H1 (cell line): ENCODE results near the gene CD3D. TPM values are rescaled to one million over a fixed set of nuclear protein-coding genes. Genes with fewer than 3 reads are reported as not detected.

ENCODE experiments used
- CTCF ChIA-PET: fragments of 300-600 bp; sonication (Branson Sonifier 250); formaldehyde crosslinking; loops from one replicate; lab custom pipeline; 2021; ENCODE audit not compliant: partially characterized antibody; lab: Charles Lee
- POLR2A ChIA-PET: fragments of 300-600 bp; sonication (Branson Sonifier 250); formaldehyde crosslinking; loops from one replicate; lab custom pipeline; 2021; ENCODE audit warnings: inconsistent platforms; ENCODE audit not compliant: partially characterized antibody; lab: Charles Lee
- DNase-seq, 2 experiments: peaks; one replicate each; pipeline versions ENCODE4 v3.0.0 to v3.0.0-alpha.2; 2010 to 2022; ENCODE audit warnings: low spot score in 2 of 2, low read depth in 1 of 2, mixed read lengths in 1 of 2
- FAIRE-seq: peaks from 2 replicates; lab custom pipeline; 2011; peaks lifted over from hg19 to GRCh38; lab: Jason Lieb, UNC
- H2AFZ ChIP-seq: 2 replicates; pipeline ENCODE4 v1.8.1; 2012; ENCODE audit warnings: low read length, inconsistent platforms
- H2AK5ac ChIP-seq: 2 replicates; pipeline ENCODE4 v1.6.1; 2013; ENCODE audit warnings: low read depth, low read length
- H2BK120ac ChIP-seq: replicated peaks from 2 replicates; pipeline ENCODE3; 2013; ENCODE audit warnings: low read depth, low read length, inconsistent platforms
- H2BK12ac ChIP-seq: 2 replicates; pipeline ENCODE4 v1.6.1; 2013; ENCODE audit warnings: low read depth, low read length
- H2BK15ac ChIP-seq: 2 replicates; pipeline ENCODE4 v1.6.1; 2013; ENCODE audit warnings: low read length
- H2BK20ac ChIP-seq: 2 replicates; pipeline ENCODE4 v1.6.1; 2013; ENCODE audit warnings: low read length
- H2BK5ac ChIP-seq: 2 replicates; pipeline ENCODE4 v1.6.1; 2013; ENCODE audit warnings: low read depth, low read length
- H3K14ac ChIP-seq: 2 replicates; pipeline ENCODE4 v1.6.1; 2013; ENCODE audit warnings: inconsistent platforms; ENCODE audit not compliant: insufficient read length
- H3K18ac ChIP-seq: 2 replicates; pipeline ENCODE4 v1.6.1; 2013; ENCODE audit warnings: low read length; ENCODE audit errors: extremely low read depth
- H3K23ac ChIP-seq: 2 replicates; pipeline ENCODE4 v1.6.1; 2013; ENCODE audit warnings: inconsistent platforms; ENCODE audit not compliant: insufficient read length
- H3K23me2 ChIP-seq: 2 replicates; pipeline ENCODE4 v1.6.1; 2013; ENCODE audit warnings: low read depth, low read length
- H3K27ac ChIP-seq: 2 replicates; pipeline ENCODE4 v1.6.1; 2011; ENCODE audit warnings: low read depth, low read length, inconsistent platforms
- H3K27me3 ChIP-seq, 4 experiments: replicated peaks in 1 of 4; 1 replicate in 1 of 4; 2 replicates in 3 of 4; pipeline versions ENCODE4 v1.6.1 to v1.8.1; 2011 to 2013; ENCODE audit warnings: low read length in 3 of 4, mild to moderate bottlenecking in 3 of 4, inconsistent platforms in 2 of 4, mixed read lengths in 2 of 4, moderate library complexity in 1 of 4; ENCODE audit not compliant: control insufficient read depth in 3 of 4, insufficient read depth in 3 of 4; ENCODE audit errors: extremely low read depth in 1 of 4
- H3K36me3 ChIP-seq, 4 experiments: 2 replicates each; pipeline versions ENCODE4 v1.6.1 to v1.8.1; 2011 to 2013; ENCODE audit warnings: mild to moderate bottlenecking in 4 of 4, low read length in 3 of 4, moderate library complexity in 2 of 4, control low read depth in 1 of 4, inconsistent platforms in 1 of 4; ENCODE audit not compliant: insufficient read depth in 4 of 4, control insufficient read depth in 2 of 4
- H3K4ac ChIP-seq: replicated peaks from 2 replicates; pipeline ENCODE3; 2013; ENCODE audit warnings: low read length, low read depth, mixed read lengths, inconsistent platforms; ENCODE audit not compliant: insufficient read length
- H3K4me1 ChIP-seq, 4 experiments: replicated peaks in 1 of 4; 1 replicate in 1 of 4; 2 replicates in 3 of 4; pipeline versions ENCODE4 v1.6.1 to v1.8.1; 2011 to 2013; ENCODE audit warnings: low read length in 3 of 4, inconsistent platforms in 2 of 4, mixed read lengths in 1 of 4; ENCODE audit not compliant: insufficient read depth in 4 of 4, control insufficient read depth in 3 of 4
- H3K4me2 ChIP-seq, 2 experiments: 2 replicates each; pipeline versions ENCODE4 v1.6.1 to v1.8.1; 2011 to 2013; ENCODE audit warnings: low read depth in 2 of 2, low read length in 2 of 2, control low read depth in 1 of 2, inconsistent platforms in 1 of 2, mild to moderate bottlenecking in 1 of 2; ENCODE audit not compliant: insufficient read depth in 1 of 2
- H3K4me3 ChIP-seq, 4 experiments: fragments of 200-600, 300-600 bp in 1 of 4; sonication (generic), shearing (Covaris generic), sonication (Bioruptor Twin) in 1 of 4; 2 replicates each; pipeline versions ENCODE4 v1.5.1 to v1.8.1; 2011 to 2016; ENCODE audit warnings: low read length in 4 of 4, low read depth in 3 of 4, control low read depth in 2 of 4, inconsistent platforms in 2 of 4, mild to moderate bottlenecking in 2 of 4, mixed read lengths in 1 of 4, moderate library complexity in 1 of 4; ENCODE audit not compliant: insufficient read depth in 2 of 4; ENCODE audit errors: extremely low read depth in 1 of 4
- H3K56ac ChIP-seq: replicated peaks from 2 replicates; pipeline ENCODE3; 2013; ENCODE audit warnings: low read depth, mild to moderate bottlenecking, mixed read lengths, low read length, inconsistent platforms; ENCODE audit not compliant: insufficient read length
- H3K79me1 ChIP-seq: 2 replicates; pipeline ENCODE4 v1.6.1; 2013; ENCODE audit warnings: low read depth, low read length, control low read depth
- H3K79me2 ChIP-seq, 2 experiments: 2 replicates each; pipeline versions ENCODE4 v1.6.1 to v1.8.1; 2012 to 2013; ENCODE audit warnings: low read length in 2 of 2, mild to moderate bottlenecking in 2 of 2, inconsistent platforms in 1 of 2; ENCODE audit not compliant: insufficient read depth in 2 of 2, control insufficient read depth in 1 of 2
- H3K9ac ChIP-seq, 4 experiments: replicated peaks in 1 of 4; 1 replicate in 1 of 4; 2 replicates in 3 of 4; pipeline versions ENCODE4 v1.6.1 to v1.8.1; 2011 to 2013; ENCODE audit warnings: low read depth in 3 of 4, low read length in 3 of 4, control low read depth in 2 of 4, mild to moderate bottlenecking in 2 of 4, moderate library complexity in 2 of 4, inconsistent platforms in 1 of 4; ENCODE audit errors: extremely low read depth in 1 of 4
- H3K9me3 ChIP-seq, 2 experiments: 2 replicates each; pipeline versions ENCODE4 v1.6.1 to v1.8.1; 2012 to 2013; ENCODE audit warnings: mild to moderate bottlenecking in 2 of 2, moderate library complexity in 2 of 2, control low read depth in 1 of 2, inconsistent platforms in 1 of 2, low read depth in 1 of 2, low read length in 1 of 2, mixed read lengths in 1 of 2; ENCODE audit not compliant: insufficient read depth in 2 of 2
- H4K20me1 ChIP-seq, 2 experiments: replicated peaks in 1 of 2; 2 replicates each; pipeline versions ENCODE3 to v1.8.1; 2011 to 2013; ENCODE audit warnings: inconsistent platforms in 2 of 2, low read length in 2 of 2, mild to moderate bottlenecking in 1 of 2; ENCODE audit not compliant: insufficient read depth in 2 of 2, control insufficient read depth in 1 of 2
- H4K5ac ChIP-seq: 2 replicates; pipeline ENCODE4 v1.6.1; 2013; ENCODE audit warnings: low read length, low read depth, mixed read lengths, inconsistent platforms; ENCODE audit not compliant: insufficient read length
- H4K8ac ChIP-seq: 2 replicates; pipeline ENCODE4 v1.8.0; 2013; ENCODE audit warnings: mild to moderate bottlenecking, moderate library complexity, low read length, inconsistent platforms; ENCODE audit not compliant: insufficient read depth; ENCODE audit errors: extremely low read depth
- H4K91ac ChIP-seq: replicated peaks from 2 replicates; pipeline ENCODE3; 2013; ENCODE audit warnings: low read length, mixed read lengths, inconsistent platforms; ENCODE audit not compliant: insufficient read length
- ASH2L ChIP-seq: fragments of 200-600, 300-600 bp; sonication (generic); IDR thresholded peaks from one replicate; pipeline ENCODE4 v1.7.1; 2017; ENCODE audit warnings: low read length
- CHD1 ChIP-seq: IDR thresholded peaks from 2 replicates; pipeline ENCODE4 v1.6.1; 2012; ENCODE audit warnings: low read depth, low read length, improper control_type of control experiment
- CHD2 ChIP-seq: IDR thresholded peaks from 2 replicates; pipeline ENCODE4 v1.6.1; 2012; ENCODE audit warnings: low read length, improper control_type of control experiment
- E2F6 ChIP-seq: IDR thresholded peaks from 2 replicates; pipeline ENCODE4 v1.6.1; 2012; ENCODE audit warnings: inconsistent platforms
- FOSL1 ChIP-seq: IDR thresholded peaks from 2 replicates; pipeline ENCODE4 v1.6.1; 2011; ENCODE audit warnings: mild to moderate bottlenecking, low read depth, low read length, moderate library complexity; ENCODE audit not compliant: insufficient read depth
- POLR2A ChIP-seq, 2 experiments: IDR thresholded peaks; 1 replicate in 1 of 2; 2 replicates in 1 of 2; pipeline ENCODE4 v1.6.1; 2011; ENCODE audit warnings: low read depth in 2 of 2, low read length in 2 of 2, mild to moderate bottlenecking in 2 of 2; ENCODE audit errors: control extremely low read depth in 1 of 2
- RAD21 ChIP-seq, 2 experiments: IDR thresholded peaks in 1 of 2; conservative IDR thresholded peaks in 1 of 2; 2 replicates each; pipeline ENCODE4 v1.6.1; 2011; ENCODE audit warnings: low read depth in 2 of 2, low read length in 2 of 2, improper control_type of control experiment in 1 of 2, inconsistent platforms in 1 of 2, mild to moderate bottlenecking in 1 of 2, moderate library complexity in 1 of 2
- SAP30 ChIP-seq: fragments of 300-600 bp; sonication (generic); IDR thresholded peaks from 2 replicates; pipeline ENCODE4 v1.7.1; 2012; ENCODE audit warnings: low read length, moderate library complexity, mild to moderate bottlenecking, inconsistent platforms; ENCODE audit not compliant: insufficient read depth, insufficient replicate concordance
- SIN3A ChIP-seq, 2 experiments: IDR thresholded peaks in 1 of 2; conservative IDR thresholded peaks in 1 of 2; 2 replicates each; pipeline ENCODE4 v1.6.1; 2011 to 2012; ENCODE audit warnings: low read length in 2 of 2, improper control_type of control experiment in 1 of 2, low read depth in 1 of 2, mild to moderate bottlenecking in 1 of 2
- SP4 ChIP-seq: IDR thresholded peaks from 2 replicates; pipeline ENCODE4 v1.6.1; 2012; ENCODE audit warnings: low read length, inconsistent platforms
- SRF ChIP-seq: IDR thresholded peaks from 2 replicates; pipeline ENCODE4 v1.6.1; 2011; ENCODE audit warnings: mild to moderate bottlenecking, low read depth, low read length, moderate library complexity
- TAF1 ChIP-seq: IDR thresholded peaks from 2 replicates; pipeline ENCODE4 v1.6.1; 2011; ENCODE audit warnings: mild to moderate bottlenecking, low read depth, low read length
- WGBS, 2 experiments: shearing (Covaris generic) in 1 of 2; methylation state at CpG; one replicate each; pipeline versions ENCODE4 v1.1.6 to v1.1.7; 2013 to 2015; ENCODE audit warnings: low lambda C conversion rate in 2 of 2, mixed read lengths in 2 of 2, inconsistent platforms in 1 of 2, low coverage in 1 of 2, missing lambda C conversion rate in 1 of 2; ENCODE audit not compliant: insufficient replicate concordance in 2 of 2, insufficient coverage in 1 of 2, insufficient read length in 1 of 2; ENCODE audit errors: extremely low coverage in 1 of 2, missing lambda C conversion rate in 1 of 2; 5-methylcytosine and 5-hydroxymethylcytosine counted together
- polyA plus RNA-seq, 7 experiments: library from polyadenylated mRNA; depleted of rRNA in 3 of 7; stranded (reverse) in 5 of 7; unstranded in 2 of 7; fragments of >200 nt in 5 of 7; fragments of 200-250 nt in 2 of 7; gene quantifications; 1 replicate in 5 of 7; 2 replicates in 1 of 7; 4 replicates in 1 of 7; pipeline versions ENCODE4 v1.2.1 to v1.2.3, GENCODE V29; 2011 to 2013; ENCODE audit warnings: missing spikeins in 2 of 7, mixed read lengths in 2 of 7
- total RNA-seq: library from RNA; stranded (reverse); fragmentation: NEBNext Ultra II Directional; extraction: Animal tissue kit (Norgen Biotek cat#: 25700); gene quantifications from 2 replicates; pipeline ENCODE4 v1.2.1, GENCODE V29; 2021

Gene CD3D
- total and polyA plus RNA-seq, 2 of the 8 experiments (the other 6 are each of a cell fraction or from before 2014, with no cell fraction given): not detected

GRCh38 chr11:118373263-118373662, 30.8 kb upstream of the CD3D start:
- TF ChIP-seq SAP30 (no peak), SRF (no peak), CHD1 (no peak), POLR2A (IDR thresholded peaks at IDR 0.05; ENCODE audit: control extremely low read depth in 1 of 2, low read depth in 2 of 2, low read length in 2 of 2) (no peak), TAF1 (no peak), SIN3A (conservative IDR thresholded peaks at IDR 0.05 in 1 of 2, IDR thresholded peaks at IDR 0.05 in 1 of 2; ENCODE audit: low read depth in 1 of 2, low read length in 2 of 2) (no peak), E2F6 (no peak), FOSL1 (no peak), RAD21 (IDR thresholded peaks at IDR 0.05 in 1 of 2, conservative IDR thresholded peaks at IDR 0.05 in 1 of 2; ENCODE audit: low read depth in 2 of 2, low read length in 2 of 2) (no peak), CHD2 (no peak), ASH2L (no peak), SP4 (no peak)
- Histone ChIP-seq H3K4ac (no peak overlapping the region), H2BK12ac (no peak overlapping the region), H3K79me1 (no peaks in the 10 kb centered on the region), H3K36me3 (peaks cover 8 to 56% (median 34%) of the 10 kb centered on the region in 4 experiments), H3K4me2 (no peak overlapping the region), H2BK15ac (no peak overlapping the region), H3K14ac (no peak overlapping the region), H2AFZ (no peak overlapping the region), H3K4me1 (no peaks in the 10 kb centered on the region), H4K20me1 (peaks cover 0 to 2% of the 10 kb centered on the region in 2 experiments), H2AK5ac (no peak overlapping the region), H2BK20ac (no peak overlapping the region), H3K9ac (no peak overlapping the region), H3K27me3 (no peaks in the 10 kb centered on the region), H4K5ac (no peak overlapping the region), H3K79me2 (no peaks in the 10 kb centered on the region), H2BK5ac (no peak overlapping the region), H3K23ac (no peak overlapping the region), H4K8ac (no peak overlapping the region), H3K56ac (no peak overlapping the region), H3K4me3 (no peak overlapping the region), H2BK120ac (no peak overlapping the region), H3K23me2 (no peaks in the 10 kb centered on the region), H3K27ac (no peak overlapping the region), H3K18ac (no peak overlapping the region), H3K9me3 (no peaks in the 10 kb centered on the region), H4K91ac (no peak overlapping the region)
- no peak for DNase-seq
- ChIA-PET POLR2A (interaction anchor here (1.2 to 2.4 kb wide), 3 partner anchors 9 to 14 kb away, joined by 3 to 12 read pairs (median 9); partner anchors contain the start of gene UBE4A), CTCF (interaction anchor here (1.1 to 1.3 kb wide), 3 partner anchors 13 to 115 kb away, joined by 3 to 5 read pairs (median 3); no protein-coding TSS in a partner anchor)
- WGBS, 2 experiments: 96% methylated on average over 2 of the region's 2 CpGs; no CpG with 5 or more reads in 1 of the 2 experiments
- no peak for FAIRE-seq
